ENCODE results near the gene TMEM238. TPM values are rescaled to one million over a fixed set of nuclear protein-coding genes. Genes with fewer than 3 reads are reported as not detected.
A peak's percentile ranks its signal among the peaks of the same experiment; 100 is the strongest.
"Not testable (repeated sequence)": the region's sequence is repeated elsewhere in the genome, so short reads cannot be mapped to it uniquely, and the experiment has no call there.

Gene TMEM238
- total RNA-seq, 1 donor from 2014 or later = 4.2 TPM

DNA sequence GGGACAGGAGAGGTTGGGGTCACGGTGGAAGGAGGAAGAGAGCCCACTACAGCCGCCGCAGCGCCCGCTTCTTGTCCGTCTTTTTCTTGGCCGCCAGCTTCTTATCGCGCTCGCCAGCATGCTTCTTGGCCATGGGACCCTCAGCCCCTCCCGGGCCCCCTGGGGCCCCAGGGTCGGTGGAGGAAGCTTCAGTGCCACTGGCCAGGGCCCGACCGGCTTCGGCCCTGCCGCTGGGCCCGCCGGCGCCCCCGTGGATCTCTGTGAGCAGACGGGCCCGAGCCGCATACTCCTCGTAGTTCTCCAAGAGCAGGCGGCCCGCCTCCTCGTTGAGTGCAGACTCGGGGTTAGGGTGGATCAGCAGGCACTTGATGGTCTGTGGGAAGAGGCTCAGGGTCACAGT lies 17.3 kb upstream of the TMEM238 start:
- DNase-seq = not testable (repeated sequence)

DNA sequence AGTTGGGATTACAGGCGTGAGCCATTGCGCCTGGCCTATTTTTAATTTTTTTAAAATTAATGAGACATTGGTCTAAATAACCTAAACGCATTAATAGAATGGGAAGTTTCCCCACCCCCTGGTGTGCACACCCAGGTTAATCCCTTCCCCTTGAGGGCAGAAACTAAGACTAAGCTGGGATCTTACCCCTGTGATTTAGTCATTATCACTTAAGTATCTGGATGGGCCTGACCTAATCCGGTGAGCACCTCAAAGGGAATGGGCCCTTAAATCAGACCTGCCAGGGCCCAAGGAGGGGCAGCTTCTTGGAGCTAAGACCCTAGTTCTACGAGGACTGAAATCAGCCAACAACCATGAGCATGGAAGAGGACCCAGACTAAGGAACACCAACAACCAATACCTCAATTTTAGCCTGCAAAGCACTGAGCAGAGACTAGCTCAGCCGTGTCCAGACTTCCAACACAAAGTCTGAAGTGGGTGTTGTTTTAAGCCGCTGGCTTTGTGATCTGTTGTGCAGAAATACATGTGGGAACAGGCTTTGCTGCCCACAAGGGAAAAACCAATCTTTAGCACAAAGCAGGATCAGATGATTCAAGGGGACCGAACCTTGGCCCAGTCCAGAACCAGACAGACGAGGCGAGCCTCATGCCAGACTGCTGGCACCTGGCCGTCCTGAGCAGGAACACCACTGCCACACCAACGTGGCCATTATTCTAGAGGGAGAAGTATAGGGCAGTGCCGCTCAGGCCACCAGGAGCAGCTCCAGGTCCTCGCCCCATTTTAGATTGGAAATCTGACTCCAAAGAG lies 16.4 kb upstream of the TMEM238 start:
- DNase-seq = no peak

GRCh38 chr19:55398200-55398925 lies 14.3 kb upstream of the TMEM238 start:
- no peak for DNase-seq

DNA sequence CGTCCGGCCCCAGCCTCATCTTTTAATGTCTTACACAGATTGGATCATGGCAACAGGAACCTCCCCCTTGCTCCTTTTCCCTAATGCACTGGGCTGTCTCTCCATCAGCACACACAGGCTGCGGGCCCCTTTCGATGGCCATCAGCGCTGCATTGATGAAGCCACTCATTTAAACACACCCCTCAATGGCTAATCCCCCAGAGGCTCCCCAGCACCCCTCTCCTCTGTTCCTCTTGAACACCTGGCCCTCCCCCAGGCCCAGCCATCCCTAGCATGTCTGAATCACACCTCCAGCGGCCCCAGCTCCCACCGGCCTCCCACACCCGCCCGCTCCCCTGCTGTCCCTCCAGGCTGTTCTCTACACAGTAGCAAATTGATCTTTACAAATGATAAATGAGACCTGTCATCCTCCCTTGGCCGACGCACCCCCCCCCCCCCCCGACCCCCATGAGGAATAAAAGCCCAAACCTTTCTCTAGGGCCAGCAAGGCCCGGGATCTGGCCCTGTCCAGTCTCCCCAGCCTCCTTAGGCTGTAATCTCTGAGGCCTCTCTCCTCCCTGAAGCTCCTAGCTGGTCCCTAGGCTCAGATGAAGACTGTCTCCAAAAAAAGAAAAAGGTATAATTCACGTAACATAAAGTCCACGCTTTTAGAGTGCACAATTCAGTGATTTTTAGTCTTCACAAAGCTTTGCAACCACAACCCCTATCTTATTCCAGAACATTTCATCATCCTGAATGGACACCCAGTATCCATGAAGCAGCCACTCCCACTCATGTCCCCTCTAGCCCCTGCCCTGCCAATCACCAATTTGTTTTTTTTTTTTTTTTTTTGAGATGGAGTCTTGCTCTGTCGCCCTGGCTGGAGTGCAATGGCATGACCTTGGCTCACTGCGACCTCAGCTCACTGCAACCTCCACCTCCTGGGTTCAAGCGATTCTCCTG lies 9.0 kb upstream of the TMEM238 start:
- DNase-seq = no peak

- no peak for DNase-seq
Measured at GRCh38 chr19:55391702-55392615, 7.9 kb upstream of the TMEM238 start.

DNA sequence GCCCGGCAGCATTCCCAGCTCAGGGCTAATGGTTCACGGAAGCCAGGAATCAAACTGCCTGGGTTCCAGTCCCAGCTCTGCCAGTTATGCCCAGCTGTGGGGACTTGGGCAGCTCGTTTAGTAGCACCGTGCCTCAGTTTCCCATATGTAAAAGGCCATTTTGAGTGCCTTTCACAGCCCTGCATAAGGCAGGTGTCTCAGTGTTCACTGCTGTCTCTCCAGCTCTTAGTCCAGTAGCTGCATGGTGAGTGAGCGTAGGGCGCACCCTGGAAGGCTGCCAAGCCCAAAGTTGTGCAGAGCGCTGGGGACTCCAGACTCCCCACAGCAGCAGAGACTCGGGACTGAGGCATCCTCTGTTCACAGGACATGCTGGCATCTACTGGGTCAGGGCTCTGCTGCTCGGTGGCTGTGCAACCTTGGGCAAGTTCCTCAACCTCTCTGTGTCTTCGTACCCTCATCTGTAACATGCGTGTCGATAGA lies 7.1 kb upstream of the TMEM238 start:
- DNase-seq = no peak

- no peak for DNase-seq
Measured at GRCh38 chr19:55390461-55390880, 6.4 kb upstream of the TMEM238 start.

DNA sequence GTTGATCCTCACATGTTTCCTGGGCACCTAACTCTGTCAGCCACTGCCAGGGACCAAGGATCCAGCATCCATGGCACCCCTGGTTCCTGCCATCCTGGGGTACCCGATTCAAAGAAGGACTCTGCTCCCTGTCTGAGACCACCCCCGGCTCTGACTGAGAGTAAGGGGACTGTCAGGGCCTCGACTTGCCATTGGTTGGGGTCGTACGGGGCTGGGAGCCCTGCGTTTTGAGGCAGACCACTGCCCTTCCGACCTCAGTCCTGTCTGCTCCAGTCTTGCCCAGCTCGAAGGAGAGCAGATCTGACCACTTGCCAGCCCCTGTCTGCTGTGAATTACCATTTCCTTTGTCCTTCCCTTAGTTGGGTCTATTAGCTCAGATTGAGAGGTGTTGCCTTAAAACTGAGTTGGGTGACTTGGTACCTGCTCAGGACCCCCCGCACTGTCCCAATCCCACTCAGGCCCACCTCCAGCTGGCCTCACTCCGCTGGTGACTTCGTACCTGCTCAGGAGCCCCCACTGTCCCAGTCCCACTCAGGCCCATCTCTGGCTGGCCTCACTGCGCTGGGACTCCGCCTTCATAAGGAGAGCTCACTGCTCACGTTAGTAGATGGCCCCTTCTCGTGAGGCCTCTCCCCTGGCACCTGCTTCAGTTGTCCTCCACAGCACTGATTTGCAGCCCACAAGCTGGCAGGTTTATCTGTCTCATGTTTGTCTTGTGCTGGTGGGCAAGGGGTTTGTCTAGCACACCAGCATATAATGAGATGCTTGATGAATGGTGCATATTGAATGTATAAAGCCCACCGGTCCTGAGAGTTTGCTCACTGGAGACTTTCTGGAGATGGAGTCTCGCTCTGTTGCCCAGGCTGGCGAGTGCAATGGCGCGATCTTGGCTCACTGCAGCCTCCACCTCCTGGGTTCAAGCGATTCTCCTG lies 5.6 kb upstream of the TMEM238 start:
- DNase-seq = no peak

DNA sequence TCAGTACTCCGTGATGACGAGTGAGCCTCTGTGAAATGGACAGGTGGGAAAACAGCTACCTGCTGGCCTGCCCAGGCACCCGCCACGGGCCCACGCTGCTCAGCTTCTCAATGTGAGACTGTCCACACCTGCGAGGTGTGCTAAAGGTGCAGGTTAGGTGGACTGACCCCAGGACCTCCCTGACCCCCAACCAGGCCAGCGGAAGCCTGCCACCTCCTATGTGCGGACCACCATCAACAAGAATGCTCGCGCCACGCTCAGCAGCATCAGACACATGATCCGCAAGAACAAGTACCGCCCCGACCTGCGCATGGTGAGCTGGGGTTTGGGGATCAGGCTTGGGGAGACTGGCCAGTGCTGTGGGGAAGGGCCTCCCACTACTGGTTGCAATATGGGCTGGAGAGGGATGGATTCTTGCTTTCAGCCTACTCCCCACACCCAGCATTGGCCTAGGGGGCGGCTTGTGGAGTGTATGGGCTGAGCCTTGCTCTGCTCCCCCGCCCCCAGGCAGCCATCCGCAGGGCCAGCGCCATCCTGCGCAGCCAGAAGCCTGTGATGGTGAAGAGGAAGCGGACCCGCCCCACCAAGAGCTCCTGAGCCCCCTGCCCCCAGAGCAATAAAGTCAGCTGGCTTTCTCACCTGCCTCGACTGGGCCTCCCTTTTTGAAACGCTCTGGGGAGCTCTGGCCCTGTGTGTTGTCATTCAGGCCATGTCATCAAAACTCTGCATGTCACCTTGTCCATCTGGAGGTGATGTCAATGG lies 3.8 kb upstream of the TMEM238 start:
- no peak for DNase-seq

GRCh38 chr19:55386493-55386971 lies 2.4 kb upstream of the TMEM238 start:
- no peak for DNase-seq

DNA sequence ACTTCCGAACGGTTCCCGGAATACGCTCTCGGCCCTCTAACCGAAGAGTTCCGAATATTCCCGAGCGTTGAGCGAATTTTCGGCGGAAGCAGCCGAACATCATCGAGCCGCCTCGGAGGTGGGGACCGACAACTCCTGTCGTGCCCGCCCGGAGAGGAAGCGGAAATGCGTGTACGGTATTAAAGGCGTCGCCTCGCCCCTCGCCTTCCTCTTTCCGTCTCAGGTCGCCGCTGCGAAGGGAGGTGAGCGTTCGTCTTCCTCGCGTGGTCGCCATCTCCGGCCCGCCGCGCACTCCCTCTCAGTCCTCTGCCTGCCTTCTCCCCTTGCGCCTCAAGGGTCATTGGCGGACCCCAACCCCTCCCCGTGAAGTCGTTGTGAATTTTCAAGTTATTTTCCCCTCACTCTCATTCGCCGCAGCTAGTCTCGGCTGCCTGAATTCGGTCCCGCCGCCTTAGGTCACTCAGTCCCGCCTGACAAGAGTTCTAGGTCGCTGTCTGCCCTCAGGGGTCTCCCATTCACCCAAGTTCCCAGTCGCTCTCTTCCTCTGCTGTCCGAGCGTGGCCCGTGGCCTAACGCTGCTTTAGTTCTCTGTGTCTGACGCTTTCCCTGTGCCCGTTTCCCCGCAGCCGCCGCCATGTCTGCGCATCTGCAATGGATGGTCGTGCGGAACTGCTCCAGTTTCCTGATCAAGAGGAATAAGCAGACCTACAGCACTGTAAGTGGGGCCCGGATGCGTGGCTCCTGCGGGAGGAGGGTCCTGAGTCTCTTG lies 1.8 kb upstream of the TMEM238 start, which contains the start of gene RPL28:
Gene RPL28, plus strand, starts transcription at position 209 of the 769 bp plus-strand sequence. Its CDS starts 426 bp downstream, at position 635.
- peak; percentile 100 for DNase-seq

- DNase-seq = peak; percentile 98
Measured at GRCh38 chr19:55384920-55385723, 1.0 kb upstream of the TMEM238 start.

GRCh38 chr19:55383279-55384130 lies 587 bp downstream of the TMEM238 start:
- peak; percentile 73 for DNase-seq

DNA sequence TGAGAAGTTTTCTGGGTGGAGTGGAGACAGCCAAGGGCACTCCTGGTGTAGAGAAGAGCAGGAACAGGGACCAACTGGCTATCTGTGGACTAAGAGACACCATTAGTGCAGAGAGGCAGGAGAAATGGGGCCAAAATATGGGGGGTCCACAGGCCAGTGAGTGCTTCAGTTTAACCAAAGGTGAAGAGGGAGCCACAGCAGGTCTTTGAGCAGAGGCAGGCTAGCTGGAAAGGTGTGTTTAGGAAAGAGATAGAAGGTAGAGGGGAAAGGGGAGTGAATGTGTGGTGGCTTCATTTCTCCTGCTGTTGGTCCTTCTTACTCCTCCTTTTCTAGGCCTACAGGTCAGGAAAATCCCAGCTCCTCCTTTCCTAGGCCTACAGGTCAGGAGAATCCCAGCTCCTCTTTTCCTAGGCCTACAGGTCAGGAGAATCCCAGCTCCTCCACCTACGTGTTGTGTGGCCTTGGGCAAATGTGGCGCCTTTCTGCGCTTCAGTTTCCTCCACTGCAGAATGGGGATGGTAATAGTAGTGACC lies 1.5 kb downstream of the TMEM238 start:
- no peak for DNase-seq

DNA sequence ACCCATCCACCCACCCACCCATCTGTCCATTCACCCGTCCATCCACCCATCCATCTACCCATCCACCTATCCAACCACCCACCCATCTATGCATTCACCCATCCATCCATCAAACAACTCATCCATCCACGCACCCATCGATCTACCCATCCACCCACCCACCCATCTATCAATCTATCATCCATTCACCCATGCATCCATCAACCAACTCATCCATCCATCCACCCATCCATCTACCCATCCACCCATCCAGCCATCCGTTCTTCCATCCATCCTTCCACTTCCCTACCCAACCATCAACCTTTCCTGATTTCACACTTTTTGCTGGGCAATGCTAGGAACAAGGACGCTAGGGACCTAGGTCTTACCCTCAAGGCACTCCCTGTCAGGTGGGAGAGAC lies 2.1 kb downstream of the TMEM238 start:
- DNase-seq = no peak

GRCh38 chr19:55379174-55379573 lies 4.9 kb downstream of the TMEM238 start:
- DNase-seq = peak; percentile 96

Measured in tongue (tissue), 2 donors.